Prostate gland (tissue), 2 donors: ENCODE results near the gene RASL10B. TPM values are rescaled to one million over a fixed set of nuclear protein-coding genes. Genes with fewer than 3 reads are reported as not detected.

ENCODE experiments used
- DNase-seq: peaks from one replicate; pipeline ENCODE4 v3.0.0-alpha.2; 2019; ENCODE audit warnings: low spot score
- H3K27ac ChIP-seq, 2 donors: fragments of 200-600 bp; sonication (generic); 2 replicates each; pipeline ENCODE4 v1.5.1; 2017 to 2019
- H3K27me3 ChIP-seq: fragments of 200-600 bp; sonication (generic); replicated peaks from 2 replicates; pipeline ENCODE4 v1.5.1; 2019; ENCODE audit not compliant: insufficient read depth
- H3K36me3 ChIP-seq, 2 donors: fragments of 200-600 bp; sonication (generic); 1 replicate in 1 of 2; 2 replicates in 1 of 2; pipeline versions ENCODE4 v1.5.1 to v1.8.1; 2017 to 2019
- H3K4me1 ChIP-seq: fragments of 200-600 bp; sonication (generic); replicated peaks from 2 replicates; pipeline ENCODE4 v1.5.1; 2019
- H3K4me3 ChIP-seq, 2 donors: fragments of 200-600 bp; sonication (generic); 2 replicates each; pipeline ENCODE4 v1.5.1; 2017 to 2019
- H3K9me3 ChIP-seq: fragments of 200-600 bp; sonication (generic); 2 replicates; pipeline ENCODE4 v1.5.1; 2017
- CTCF ChIP-seq, 4 experiments: fragments of 200-600 bp in 2 of 4; fragments of 450-650 bp in 2 of 4; sonication (generic) in 2 of 4; IDR thresholded peaks; 1 replicate in 3 of 4; 2 replicates in 1 of 4; pipeline ENCODE4 v1.5.1; 2016 to 2019; ENCODE audit warnings: antibody characterized with exemption in 4 of 4, mild to moderate bottlenecking in 2 of 4, moderate library complexity in 2 of 4
- POLR2A ChIP-seq: fragments of 450-650 bp; IDR thresholded peaks from one replicate; pipeline ENCODE4 v1.6.1; 2016; ENCODE audit warnings: antibody characterized with exemption, mild to moderate bottlenecking
- POLR2AphosphoS5 ChIP-seq: sonication (generic); formaldehyde crosslinking; IDR thresholded peaks from one replicate; pipeline ENCODE4 v1.6.1; 2017; ENCODE audit warnings: antibody characterized with exemption
- WGBS: methylation state at CpG from one replicate; pipeline ENCODE4 v1.1.5; 2018; 5-methylcytosine and 5-hydroxymethylcytosine counted together
- intact Hi-C: fragments of 100-400 bp; cut with DNase I; formaldehyde crosslinking; loops from one replicate; pipeline ENCODE4 v1.14.2; 2022
- total RNA-seq, 2 donors: library from RNA; depleted of rRNA; stranded (reverse); fragments of >200 nt; gene quantifications; one replicate each; pipeline ENCODE4 v1.1.0, GENCODE V29; 2016

RASL10B gene
- total RNA-seq, 2 donors from 2014 or later = 5.4 to 7.2 TPM

DNA sequence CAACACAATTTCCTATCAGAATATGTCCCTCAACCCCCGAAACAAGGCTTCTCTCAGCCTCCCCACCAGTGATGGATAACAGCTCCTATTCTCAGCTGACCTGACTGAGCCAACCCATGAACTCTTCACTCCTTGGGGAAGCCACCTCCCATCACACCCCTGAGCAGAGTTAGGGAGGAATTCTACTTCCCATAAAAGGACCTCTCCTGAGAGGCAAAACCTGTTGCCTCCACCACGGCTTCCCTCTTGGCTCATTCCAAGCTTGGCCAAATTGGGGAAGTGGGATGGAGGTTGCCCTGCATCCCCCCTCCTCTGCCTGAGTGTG lies 5.7 kb upstream of the RASL10B start:
- DNase-seq = no peak
- no peak overlapping the region for H3K4me3 ChIP-seq
- WGBS = 76% methylated on average over 2 of the region's 2 CpGs
- H3K27me3 ChIP-seq = no peaks in the 10 kb centered on the region
- H3K9me3 ChIP-seq = no peaks in the 10 kb centered on the region
- TF ChIP-seq CTCF (IDR thresholded peaks at IDR 0.05) (no peak), POLR2AphosphoS5 (no peak), POLR2A (no peak)
- intact Hi-C loops = no loop called here
- no peaks in the 10 kb centered on the region for H3K4me1 ChIP-seq
- H3K36me3 ChIP-seq = peaks cover 0 to 7% of the 10 kb centered on the region in 2 donors
- H3K27ac ChIP-seq = peak overlapping the region in 1 of 2 donors; percentile 18

GRCh38 chr17:35726127-35726952 lies 5.1 kb upstream of the RASL10B start:
- no peaks in the 10 kb centered on the region for H3K9me3 ChIP-seq
- TF ChIP-seq POLR2AphosphoS5 = no peak
- no peak for TF ChIP-seq POLR2A
- no peak for TF ChIP-seq CTCF (IDR thresholded peaks at IDR 0.05)
- H3K4me1 ChIP-seq = peaks cover 4% of the 10 kb centered on the region
- no peak overlapping the region for H3K4me3 ChIP-seq
- WGBS = 23% methylated on average over 6 of the region's 6 CpGs
- peaks cover 0 to 7% of the 10 kb centered on the region in 2 donors for H3K36me3 ChIP-seq
- intact Hi-C loops = no loop called here
- no peak for DNase-seq
- peak overlapping the region; percentile 12 to 18 for H3K27ac ChIP-seq
- no peaks in the 10 kb centered on the region for H3K27me3 ChIP-seq

- TF ChIP-seq POLR2A (no peak), POLR2AphosphoS5 (no peak), CTCF (IDR thresholded peaks at IDR 0.05) (no peak)
- Histone ChIP-seq H3K4me3 (no peak overlapping the region), H3K4me1 (peaks cover 4% of the 10 kb centered on the region), H3K27ac (peak overlapping the region; percentile 10 to 12), H3K36me3 (peaks cover 0 to 7% of the 10 kb centered on the region in 2 donors), H3K9me3 (no peaks in the 10 kb centered on the region), H3K27me3 (no peaks in the 10 kb centered on the region)
- intact Hi-C loops = no loop called here
- no peak for DNase-seq
- WGBS = 50% methylated on average over 5 of the region's 5 CpGs
Observed at GRCh38 chr17:35726953-35727460, 4.4 kb upstream of the RASL10B start.

DNA sequence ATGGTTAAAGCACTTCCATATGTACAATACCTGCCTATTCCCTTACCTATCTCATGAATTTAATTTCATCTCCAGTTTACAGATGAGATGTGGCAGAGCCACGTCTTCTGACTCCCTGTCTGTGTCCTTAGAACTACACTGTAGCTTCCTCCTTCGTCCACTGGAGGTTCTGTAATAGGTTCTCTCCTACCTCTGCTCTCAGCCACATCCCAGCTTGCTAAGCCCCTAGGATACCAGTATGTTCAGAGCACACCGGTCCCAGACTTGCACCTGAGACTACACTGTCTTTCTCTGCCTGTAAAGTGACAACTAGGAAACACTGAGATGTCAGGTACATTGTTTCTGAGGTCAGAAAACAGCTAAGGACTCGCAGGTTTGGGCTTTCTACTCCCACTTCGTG lies 3.8 kb upstream of the RASL10B start:
- Histone ChIP-seq H3K36me3 (peaks cover 0 to 7% of the 10 kb centered on the region in 2 donors), H3K4me1 (peaks cover 4% of the 10 kb centered on the region), H3K27ac (no peak overlapping the region), H3K9me3 (no peaks in the 10 kb centered on the region), H3K4me3 (no peak overlapping the region), H3K27me3 (no peaks in the 10 kb centered on the region)
- TF ChIP-seq CTCF (IDR thresholded peaks at IDR 0.05) = no peak
- no peak for TF ChIP-seq POLR2A
- TF ChIP-seq POLR2AphosphoS5 = no peak
- intact Hi-C loops = no loop called here
- no peak for DNase-seq
- 92% methylated on average over 5 of the region's 5 CpGs for WGBS

- TF ChIP-seq CTCF (IDR thresholded peaks at IDR 0.05) (no peak), POLR2A (no peak), POLR2AphosphoS5 (no peak)
- no peak for DNase-seq
- H3K36me3 ChIP-seq = peaks cover 0 to 7% of the 10 kb centered on the region in 2 donors
- intact Hi-C loops = no loop called here
- H3K4me3 ChIP-seq = no peak overlapping the region
- H3K27me3 ChIP-seq = no peaks in the 10 kb centered on the region
- H3K27ac ChIP-seq = no peak overlapping the region
- peaks cover 4% of the 10 kb centered on the region for H3K4me1 ChIP-seq
- 84% methylated on average over 3 of the region's 3 CpGs for WGBS
- no peaks in the 10 kb centered on the region for H3K9me3 ChIP-seq
Observed at GRCh38 chr17:35728551-35728950, 2.9 kb upstream of the RASL10B start.
